Right cardiac atrium (tissue), 5 donors: Measurements from ENCODE around the gene CABP4. TPM values are rescaled to one million over a fixed set of nuclear protein-coding genes. Genes with fewer than 3 reads are reported as not detected.

Experiments
- ATAC-seq, 2 donors: fragments of 200-7000 bp; cut with Tn5 transposase; one replicate each; pipeline versions ENCODE4 v1.8.0 to v1.9.1; 2020; ENCODE audit warnings: moderate library complexity in 2 of 2, mild to moderate bottlenecking in 1 of 2
- DNase-seq, 3 donors: peaks; one replicate each; pipeline ENCODE4 v3.0.0-alpha.2; 2020
- H3K27ac ChIP-seq: one replicate; pipeline ENCODE4 v1.5.1; 2013; ENCODE audit warnings: mild to moderate bottlenecking, low read length, control low read depth, moderate library complexity
- H3K27me3 ChIP-seq: one replicate; pipeline ENCODE4 v1.6.1; 2013; ENCODE audit not compliant: control insufficient read depth, insufficient read depth
- H3K4me1 ChIP-seq: one replicate; pipeline ENCODE4 v1.6.1; 2013; ENCODE audit warnings: low read length; ENCODE audit not compliant: control insufficient read depth, insufficient read depth
- H3K4me3 ChIP-seq: one replicate; pipeline ENCODE4 v1.5.1; 2013; ENCODE audit warnings: low read length, control low read depth
- H3K9me3 ChIP-seq: one replicate; pipeline ENCODE4 v1.6.1; 2013; ENCODE audit warnings: low read length; ENCODE audit not compliant: control insufficient read depth
- WGBS: extraction: QIAGEN DNeasy Blood & Tissue Kit; methylation state at CpG from one replicate; pipeline ENCODE4 v1.1.7; 2013; 5-methylcytosine and 5-hydroxymethylcytosine counted together
- intact Hi-C, 4 donors: fragments of 100-400 bp; cut with DNase I; formaldehyde crosslinking; loops; one replicate each; pipeline versions ENCODE4 v1.11.0 to v1.14.0; 2022 to 2023
- polyA plus RNA-seq: library from polyadenylated mRNA; stranded (reverse); fragments of 200-250 nt; gene quantifications from one replicate; pipeline ENCODE4 v1.2.3, GENCODE V29; 2013
- total RNA-seq, 4 donors: library from RNA; stranded (reverse); fragmentation: NEBNext Ultra II Directional; extraction: Animal tissue kit (Norgen Biotek cat#: 25700); gene quantifications; one replicate each; pipeline ENCODE4 v1.2.1, GENCODE V29; 2021
- donor health status: healthy with polysubstance abuse.
- donor health status: DM: no; HTN: yes; CAD: no.
- donor health status: DM: no; HTN: no; CAD: no.
- donor health status: DM: no; HTN: yes; CAD: no; lungs with severe emphysema.
- donor health status: DM: yes; HTN: yes; CAD: no.

Gene CABP4
- total and polyA plus RNA-seq, 5 donors, result 0.81 to 1.8 (median 1.2) TPM

GRCh38 chr11:67437082-67437808, 17.9 kb upstream of the CABP4 start, which contains the start of gene PTPRCAP:
TSS of gene PTPRCAP (minus strand) at chr11:67437682. CDS start at chr11:67437619, 63 bp downstream.
- ATAC-seq (peak in 1 of 2 donors; percentile 4), DNase-seq (peak in 1 of 3 donors; percentile 76)
- H3K4me3 ChIP-seq, result no peak within 1 kb of the TSS
- no peaks in the 10 kb centered on the region for H3K4me1 ChIP-seq
- intact Hi-C loops, result no loop called here
- H3K27me3 ChIP-seq, result no peaks in the 10 kb centered on the region
- 52% methylated on average over 26 of the region's 26 CpGs for WGBS
- no peaks in the 10 kb centered on the region for H3K9me3 ChIP-seq
- H3K27ac ChIP-seq, result no peak within 1 kb of the TSS

DNA sequence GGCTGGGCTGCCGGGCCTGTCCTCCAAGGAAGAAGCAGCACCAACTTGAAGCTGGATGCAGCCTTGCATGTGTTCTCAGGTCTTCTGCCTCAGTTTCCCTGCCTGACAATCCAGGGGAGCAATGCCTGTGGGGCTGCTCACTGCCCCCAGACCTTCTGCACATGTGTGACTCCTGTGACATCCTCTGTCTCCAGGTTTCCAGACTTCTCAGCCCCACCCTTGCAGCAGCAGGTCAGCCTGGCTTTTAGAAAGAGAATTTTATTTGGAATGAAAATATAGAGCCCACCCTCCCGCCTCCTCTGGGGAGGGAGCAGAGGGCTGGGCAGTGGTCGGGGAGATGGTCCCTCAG, 17.4 kb upstream of the CABP4 start:
- DNase-seq (no peak), ATAC-seq (no peak)
- H3K27ac ChIP-seq, result no peak overlapping the region
- no peaks in the 10 kb centered on the region for H3K4me1 ChIP-seq
- WGBS, result 60% methylated on average over 3 of the region's 3 CpGs
- intact Hi-C loops, result no loop called here
- no peaks in the 10 kb centered on the region for H3K9me3 ChIP-seq
- no peak overlapping the region for H3K4me3 ChIP-seq
- H3K27me3 ChIP-seq, result no peaks in the 10 kb centered on the region

GRCh38 chr11:67438158-67438902, 16.8 kb upstream of the CABP4 start:
- Histone ChIP-seq H3K9me3 (no peaks in the 10 kb centered on the region), H3K27me3 (no peaks in the 10 kb centered on the region), H3K4me3 (no peak overlapping the region), H3K4me1 (no peaks in the 10 kb centered on the region), H3K27ac (no peak overlapping the region)
- peak in 2 of 3 donors; percentile 69 to 78 for DNase-seq
- 78% methylated on average over 41 of the region's 41 CpGs for WGBS
- intact Hi-C loops, result no loop called here
- ATAC-seq, result no peak

DNA sequence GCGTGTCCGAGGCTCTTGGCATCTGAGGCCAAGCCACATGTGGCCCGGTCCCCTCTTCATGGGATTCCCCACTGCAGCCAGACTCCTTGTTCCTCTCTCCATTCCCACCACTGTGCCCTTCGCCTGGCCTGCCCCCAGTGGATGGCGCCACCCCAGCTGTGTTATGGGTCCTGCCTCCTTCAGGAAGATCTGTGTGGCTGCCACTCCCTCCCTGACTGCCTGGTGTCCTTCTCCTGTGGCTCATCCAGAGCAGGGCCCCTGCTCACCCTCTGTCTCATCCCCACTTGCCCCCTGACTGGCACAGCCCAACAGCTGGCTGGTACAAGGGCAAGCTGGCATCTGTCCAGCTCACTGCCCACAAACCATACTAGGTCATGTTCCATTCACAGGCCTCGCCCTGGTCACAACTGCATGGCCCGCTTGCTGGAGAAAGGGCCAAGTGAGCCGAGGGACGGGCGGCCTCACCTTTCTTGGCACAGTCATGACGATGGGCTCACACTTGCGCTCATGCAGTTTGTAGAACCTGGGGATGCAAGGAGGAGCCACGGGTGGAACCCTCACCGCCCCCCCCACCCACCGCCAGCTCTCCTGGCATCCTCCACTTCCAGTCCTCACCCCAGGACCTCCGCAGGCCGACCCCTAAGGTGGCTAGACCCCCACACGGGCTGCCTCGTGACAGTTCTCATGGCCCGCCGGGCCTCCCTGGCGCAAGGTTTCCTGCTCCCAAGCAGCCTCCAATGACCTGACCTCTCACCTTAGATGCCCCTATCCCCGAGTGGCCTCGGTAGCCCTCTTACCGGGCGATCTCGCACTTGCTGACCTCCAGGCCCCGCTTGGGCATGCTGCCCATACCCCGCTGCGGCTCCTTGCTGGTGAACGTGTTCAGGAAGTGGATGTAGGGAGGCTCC, 15.6 kb upstream of the CABP4 start:
- ATAC-seq, result no peak
- Histone ChIP-seq H3K4me3 (no peak overlapping the region), H3K27ac (peak overlapping the region; percentile 11), H3K27me3 (no peaks in the 10 kb centered on the region), H3K4me1 (no peaks in the 10 kb centered on the region), H3K9me3 (no peaks in the 10 kb centered on the region)
- intact Hi-C loops, result no loop called here
- DNase-seq, result peak in 2 of 3 donors; percentile 57 to 78
- WGBS, result 67% methylated on average over 31 of the region's 31 CpGs

DNA sequence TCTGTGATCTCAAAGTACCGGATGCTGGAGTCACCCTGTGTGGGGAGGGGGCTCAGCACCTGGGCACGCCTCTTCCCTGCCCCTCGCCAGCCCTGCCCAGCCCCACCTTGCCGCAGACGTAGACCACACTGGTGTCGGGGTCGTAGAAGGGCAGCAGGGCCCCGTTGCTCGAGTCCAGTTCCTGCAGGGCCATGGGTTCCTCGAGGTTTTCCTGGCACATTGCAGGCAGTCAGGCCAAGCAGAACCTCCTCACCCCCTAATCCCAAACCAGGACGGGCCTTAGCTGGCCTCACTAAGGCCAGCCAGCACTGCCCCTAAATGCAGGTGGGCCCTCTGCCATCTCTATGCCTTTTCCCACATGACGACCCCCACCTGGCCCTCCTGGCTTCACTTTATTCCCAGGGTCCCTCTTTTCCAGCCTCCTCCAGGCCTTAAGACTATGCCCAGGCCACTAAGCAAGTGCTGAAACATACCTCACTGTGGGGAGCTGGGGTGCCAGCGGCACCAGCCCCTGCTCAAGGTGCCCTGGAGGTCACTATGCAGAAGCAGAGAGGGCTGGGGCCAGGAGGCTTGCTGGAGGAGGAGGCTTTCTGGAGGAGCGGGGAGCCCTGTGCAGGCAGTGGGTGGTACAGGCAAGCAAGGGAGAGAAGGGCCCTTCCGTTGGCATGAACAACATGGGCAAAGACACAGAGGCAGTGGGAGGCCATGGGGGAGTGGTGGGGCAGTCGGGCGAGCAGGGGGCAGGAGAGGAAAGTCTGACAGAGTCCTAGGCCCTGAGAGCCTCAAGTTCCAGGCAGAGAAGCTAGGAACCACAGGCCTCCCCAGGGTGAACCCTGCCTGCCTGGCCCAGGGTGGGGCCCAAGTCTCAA, 14.7 kb upstream of the CABP4 start:
- WGBS, result 68% methylated on average over 17 of the region's 17 CpGs
- H3K4me1 ChIP-seq, result no peaks in the 10 kb centered on the region
- peak in 1 of 3 donors; percentile 54 for DNase-seq
- no peaks in the 10 kb centered on the region for H3K9me3 ChIP-seq
- intact Hi-C loops, result no loop called here
- ATAC-seq, result no peak
- H3K27ac ChIP-seq, result no peak overlapping the region
- no peaks in the 10 kb centered on the region for H3K27me3 ChIP-seq
- H3K4me3 ChIP-seq, result no peak overlapping the region

DNA sequence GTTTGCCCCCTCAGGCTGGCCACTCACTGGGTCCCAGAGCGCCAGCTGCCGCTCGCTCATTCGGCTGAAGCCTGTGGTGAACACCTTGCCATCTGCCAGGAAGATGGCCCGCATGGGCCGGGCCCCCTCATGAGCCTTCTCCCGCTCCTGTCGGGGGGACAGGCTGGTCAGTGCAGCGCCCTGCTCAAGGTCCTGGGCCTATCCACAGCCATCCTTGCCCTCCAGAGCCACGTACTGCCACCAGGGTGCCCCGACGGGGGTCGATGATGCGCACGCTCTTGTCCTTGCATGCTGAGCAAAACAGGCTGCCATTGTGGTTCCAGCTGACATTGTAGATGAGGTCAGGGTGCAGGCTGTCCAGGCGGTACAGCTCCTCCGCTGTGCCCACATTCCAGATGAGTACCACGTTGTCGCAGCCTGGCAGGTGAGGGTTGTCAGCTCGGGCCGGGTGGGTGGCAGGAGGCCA, 14.0 kb upstream of the CABP4 start:
- ATAC-seq, result no peak
- no peaks in the 10 kb centered on the region for H3K4me1 ChIP-seq
- WGBS, result 90% methylated on average over 21 of the region's 21 CpGs
- H3K27ac ChIP-seq, result no peak overlapping the region
- H3K27me3 ChIP-seq, result no peaks in the 10 kb centered on the region
- intact Hi-C loops, result no loop called here
- DNase-seq, result peak in 1 of 3 donors; percentile 55
- no peak overlapping the region for H3K4me3 ChIP-seq
- H3K9me3 ChIP-seq, result no peaks in the 10 kb centered on the region

DNA sequence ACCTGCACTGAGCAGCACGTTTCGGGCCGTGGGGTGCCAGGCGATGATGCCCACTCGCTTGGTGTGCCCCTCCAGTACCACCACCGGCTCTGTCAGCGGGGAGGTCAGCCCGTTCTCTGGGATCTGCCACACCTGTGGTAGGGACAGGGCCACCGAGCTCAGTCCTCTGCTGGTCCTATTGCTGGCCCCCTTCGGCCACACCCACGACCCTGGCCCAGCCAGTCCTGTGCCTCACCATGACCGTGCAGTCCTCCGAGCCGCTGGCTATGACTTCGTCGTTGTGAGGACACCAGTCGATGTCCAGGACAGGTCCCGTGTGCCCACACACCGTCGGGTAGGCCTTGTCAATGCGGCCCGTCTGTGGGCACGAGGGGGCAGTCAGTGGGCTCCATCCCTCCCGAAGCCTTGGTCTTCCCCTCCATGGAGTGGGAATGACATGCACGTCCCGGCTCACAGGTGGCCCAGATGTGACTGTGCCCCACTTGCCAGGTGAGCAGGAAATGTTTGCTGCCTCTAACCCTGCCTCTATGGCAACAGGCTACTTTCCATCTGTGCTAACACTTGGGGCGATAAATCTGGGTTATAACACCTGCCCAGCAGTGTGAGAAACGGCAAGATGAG, 13.3 kb upstream of the CABP4 start:
- peak in 1 of 3 donors; percentile 73 for DNase-seq
- intact Hi-C loops, result no loop called here
- Histone ChIP-seq H3K27ac (no peak overlapping the region), H3K9me3 (no peaks in the 10 kb centered on the region), H3K27me3 (no peaks in the 10 kb centered on the region), H3K4me1 (no peaks in the 10 kb centered on the region), H3K4me3 (no peak overlapping the region)
- no peak for ATAC-seq
- WGBS, result 87% methylated on average over 28 of the region's 28 CpGs

DNA sequence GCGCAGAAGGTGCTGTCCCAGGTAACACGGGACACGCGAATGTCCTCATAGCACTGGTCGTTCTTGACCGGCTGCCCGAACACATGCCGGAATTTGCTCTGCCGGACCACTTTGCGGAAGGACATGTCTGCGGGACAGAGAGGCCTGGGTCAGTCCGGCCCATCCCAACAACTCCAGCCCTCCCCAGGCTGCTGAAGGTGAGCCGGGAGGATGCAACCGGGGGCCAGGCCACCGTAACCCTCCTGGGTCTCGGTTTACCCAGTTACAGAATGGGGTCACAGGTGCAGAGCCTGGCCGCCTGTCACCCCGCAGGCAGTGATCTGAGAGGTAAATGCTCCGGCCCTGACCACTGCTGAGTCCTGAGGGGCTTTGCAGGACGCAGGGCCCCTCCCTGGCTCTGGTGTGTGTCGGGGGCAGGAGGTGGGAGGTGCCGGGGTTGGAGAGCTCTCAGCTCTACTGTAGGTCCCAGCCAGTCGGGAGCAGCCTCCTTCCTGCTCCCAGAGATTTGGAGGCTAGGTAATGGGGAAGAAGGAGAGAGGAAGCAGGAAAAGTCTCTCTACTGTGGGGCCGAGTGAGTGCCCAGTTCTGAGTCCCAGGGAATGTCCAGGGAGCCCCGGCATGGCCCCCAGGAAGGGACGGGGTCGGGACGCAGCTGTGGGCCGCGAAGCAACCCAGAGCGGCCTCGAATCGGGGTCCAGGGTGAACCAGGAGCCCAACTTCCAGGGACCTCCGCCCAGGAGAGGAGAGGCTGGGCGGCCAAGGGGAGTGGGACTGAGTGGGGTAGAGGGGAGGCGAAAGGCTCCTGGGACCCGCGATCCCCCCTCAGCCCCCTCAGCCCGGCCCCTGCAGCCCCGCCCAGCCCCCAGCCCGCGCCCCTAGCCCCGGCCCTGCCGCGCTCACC, 12.4 kb upstream of the CABP4 start:
- WGBS, result 35% methylated on average over 45 of the region's 45 CpGs
- ATAC-seq, result peak; percentile 1

DNA sequence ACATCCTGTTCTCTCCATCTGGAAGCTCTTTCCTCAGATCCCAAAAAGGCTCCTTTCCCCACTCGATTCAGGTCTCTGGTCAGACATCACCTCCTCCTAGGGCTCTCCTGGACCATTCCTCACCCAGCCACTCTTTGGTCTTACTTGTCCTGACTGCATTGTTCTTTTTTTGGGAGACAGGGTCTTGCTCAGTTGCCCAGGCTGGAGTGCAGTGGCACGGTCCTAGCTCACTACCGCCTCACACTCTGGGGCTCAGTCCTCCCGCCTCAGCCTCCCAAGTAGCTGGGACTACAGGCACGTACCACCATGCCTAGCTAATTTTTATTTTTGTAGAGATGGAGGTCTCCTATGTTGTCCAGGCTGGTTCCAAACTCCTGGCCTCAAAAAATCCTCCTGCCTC, 9.6 kb upstream of the CABP4 start:
- ATAC-seq (no peak), DNase-seq (no peak)
- Histone ChIP-seq H3K27me3 (no peaks in the 10 kb centered on the region), H3K4me1 (no peaks in the 10 kb centered on the region), H3K9me3 (no peaks in the 10 kb centered on the region), H3K4me3 (no peak overlapping the region), H3K27ac (no peak overlapping the region)
- intact Hi-C loops, result no loop called here
- 82% methylated on average over 5 of the region's 5 CpGs for whole genome bisulfite sequencing

More for the DNA sequence above, 12.4 kb upstream of the CABP4 start:
- intact Hi-C loops, result no loop called here
- Histone ChIP-seq H3K4me3 (peak overlapping the region; percentile 96), H3K4me1 (no peaks in the 10 kb centered on the region), H3K27ac (peak overlapping the region; percentile 71), H3K9me3 (no peaks in the 10 kb centered on the region), H3K27me3 (no peaks in the 10 kb centered on the region)
- DNase-seq, result peak in 1 of 3 donors; percentile 60
